Measurements from ENCODE around the gene RPS6KB2. TPM values are rescaled to one million over a fixed set of nuclear protein-coding genes. Genes with fewer than 3 reads are reported as not detected.

Gene RPS6KB2
- total RNA-seq, 1 donor from 2014 or later, result 83.1 TPM

DNA sequence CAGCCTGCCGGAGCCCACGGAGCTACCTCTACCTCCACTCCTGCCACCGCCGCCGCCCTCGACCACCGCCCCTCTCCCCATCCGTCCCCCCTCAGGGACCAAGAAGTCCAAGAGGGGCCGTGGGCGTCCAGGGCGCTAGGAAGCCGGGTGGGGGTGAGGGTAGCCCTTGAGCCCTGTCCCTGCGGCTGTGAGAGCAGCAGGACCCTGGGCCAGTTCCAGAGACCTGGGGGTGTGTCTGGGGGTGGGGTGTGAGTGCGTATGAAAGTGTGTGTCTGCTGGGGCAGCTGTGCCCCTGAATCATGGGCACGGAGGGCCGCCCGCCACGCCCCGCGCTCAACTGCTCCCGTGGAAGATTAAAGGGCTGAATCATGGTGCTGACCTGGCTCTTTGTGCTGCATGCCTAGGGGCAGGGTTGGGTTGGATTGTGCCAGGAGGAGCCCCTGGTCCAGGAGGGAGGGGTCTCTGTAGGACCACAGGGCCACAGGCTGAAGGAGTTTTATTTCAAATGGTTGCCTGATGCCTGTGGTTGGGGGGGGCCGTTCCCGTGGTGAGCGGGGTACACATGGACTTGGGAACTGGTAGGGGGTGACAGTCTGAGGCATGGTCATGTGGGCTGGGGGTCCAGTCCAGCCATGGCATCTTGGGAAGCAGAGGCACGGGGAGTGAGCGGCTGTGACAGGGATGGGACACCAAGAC lies 6.9 kb downstream of the RPS6KB2 start:
- H3K36me3 Mint-ChIP-seq (ENCODE audit: low read depth), result peaks cover 59% of the 10 kb centered on the region
- H3K27me3 Mint-ChIP-seq, result no peaks in the 10 kb centered on the region
- peak overlapping the region; percentile 86 for H3K27ac Mint-ChIP-seq
- intact Hi-C loops (cut with micrococcal nuclease), result no loop called here
- H3K4me3 Mint-ChIP-seq, result peak overlapping the region; percentile 99
- DNase-seq, result no peak
- H3K4me1 Mint-ChIP-seq, result peaks cover 36% of the 10 kb centered on the region
- H3K9me3 Mint-ChIP-seq, result no peaks in the 10 kb centered on the region

- Mint-ChIP-seq H3K9me3 (no peaks in the 10 kb centered on the region), H3K27me3 (no peaks in the 10 kb centered on the region), H3K4me3 (peak overlapping the region; percentile 99), H3K4me1 (peaks cover 42% of the 10 kb centered on the region), H3K27ac (peak overlapping the region; percentile 86), H3K36me3 (ENCODE audit: low read depth) (peaks cover 54% of the 10 kb centered on the region)
- intact Hi-C loops (cut with micrococcal nuclease), result loop anchor here (1.0 to 2.0 kb wide), 4 partner anchors 8 to 51 kb away; partner anchors contain the start of genes RPS6KB2 and TMEM134
- no peak for DNase-seq
Measured at GRCh38 chr11:67435727-67436458, 7.6 kb downstream of the RPS6KB2 start.

GRCh38 chr11:67436459-67437081 lies 8.3 kb downstream of the RPS6KB2 start:
- DNase-seq, result peak; percentile 90
- peaks cover 54% of the 10 kb centered on the region for H3K36me3 Mint-ChIP-seq (ENCODE audit: low read depth)
- peaks cover 44% of the 10 kb centered on the region for H3K4me1 Mint-ChIP-seq
- H3K4me3 Mint-ChIP-seq, result peak overlapping the region; percentile 99
- intact Hi-C loops (cut with micrococcal nuclease), result loop anchor here (1.0 to 2.0 kb wide), 5 partner anchors 8 to 70 kb away; partner anchors contain the start of genes RPS6KB2 and TMEM134
- peak overlapping the region; percentile 82 for H3K27ac Mint-ChIP-seq
- H3K9me3 Mint-ChIP-seq, result no peaks in the 10 kb centered on the region
- no peaks in the 10 kb centered on the region for H3K27me3 Mint-ChIP-seq

DNA sequence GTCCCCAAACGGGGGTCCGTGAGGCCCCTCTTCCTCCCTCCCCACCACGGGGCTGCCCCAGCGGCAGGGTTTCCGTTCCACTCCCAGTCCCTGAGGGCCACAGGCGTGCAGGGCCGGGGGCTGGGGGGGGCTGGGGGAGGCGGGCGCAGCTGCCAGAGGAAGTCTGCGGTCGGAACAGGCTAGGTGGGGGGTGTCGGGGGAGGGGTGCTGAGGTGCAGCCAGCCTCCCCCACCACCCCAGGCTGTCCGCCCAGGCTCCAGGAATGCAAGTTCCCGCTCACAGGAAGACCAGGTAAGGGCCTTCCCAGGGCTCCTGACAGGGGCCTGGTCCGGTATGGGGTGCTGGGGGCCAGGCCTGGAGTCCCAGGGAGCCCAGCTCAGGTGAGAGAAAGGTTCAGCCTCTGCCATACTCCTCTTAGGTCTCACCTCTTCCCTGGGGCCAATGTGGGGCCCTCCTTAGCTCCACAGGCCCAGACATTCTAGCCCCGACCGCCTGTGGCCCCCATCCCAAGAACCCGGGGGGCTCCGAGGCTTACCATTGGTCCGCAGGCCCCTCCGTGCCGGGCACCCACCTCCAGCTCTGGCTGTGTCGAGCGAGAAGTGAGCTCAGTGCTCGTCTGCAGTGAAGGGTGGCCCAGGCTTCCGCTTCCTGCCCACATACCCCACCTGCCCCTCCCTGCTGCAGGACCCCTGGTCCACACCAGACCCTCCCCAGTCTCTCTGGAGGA lies 9.0 kb downstream of the RPS6KB2 start, which contains the start of gene PTPRCAP:
PTPRCAP (minus strand) TSS at position 601 of the 727 bp plus-strand sequence; CDS start at position 538, 63 bp downstream.
- intact Hi-C loops (cut with micrococcal nuclease), result loop anchor here (1.0 to 2.0 kb wide), 3 partner anchors 28 to 69 kb away; no protein-coding TSS in a partner anchor
- peaks cover 47% of the 10 kb centered on the region for H3K36me3 Mint-ChIP-seq (ENCODE audit: low read depth)

DNA sequence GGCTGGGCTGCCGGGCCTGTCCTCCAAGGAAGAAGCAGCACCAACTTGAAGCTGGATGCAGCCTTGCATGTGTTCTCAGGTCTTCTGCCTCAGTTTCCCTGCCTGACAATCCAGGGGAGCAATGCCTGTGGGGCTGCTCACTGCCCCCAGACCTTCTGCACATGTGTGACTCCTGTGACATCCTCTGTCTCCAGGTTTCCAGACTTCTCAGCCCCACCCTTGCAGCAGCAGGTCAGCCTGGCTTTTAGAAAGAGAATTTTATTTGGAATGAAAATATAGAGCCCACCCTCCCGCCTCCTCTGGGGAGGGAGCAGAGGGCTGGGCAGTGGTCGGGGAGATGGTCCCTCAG lies 9.5 kb downstream of the RPS6KB2 start:
- H3K4me3 Mint-ChIP-seq, result peak overlapping the region; percentile 99
- H3K9me3 Mint-ChIP-seq, result no peaks in the 10 kb centered on the region
- intact Hi-C loops (cut with micrococcal nuclease), result loop anchor here (1.0 to 2.0 kb wide), 3 partner anchors 29 to 69 kb away; no protein-coding TSS in a partner anchor
- peaks cover 43% of the 10 kb centered on the region for H3K4me1 Mint-ChIP-seq
- no peak for DNase-seq
- no peaks in the 10 kb centered on the region for H3K27me3 Mint-ChIP-seq
- H3K36me3 Mint-ChIP-seq (ENCODE audit: low read depth), result peaks cover 43% of the 10 kb centered on the region
- H3K27ac Mint-ChIP-seq, result peak overlapping the region; percentile 98

More for the DNA sequence above, 9.0 kb downstream of the RPS6KB2 start, which contains the start of gene PTPRCAP:
- H3K27me3 Mint-ChIP-seq, result no peaks in the 10 kb centered on the region
- peak within 1 kb of the TSS; percentile 98 for H3K27ac Mint-ChIP-seq
- H3K4me1 Mint-ChIP-seq, result peaks cover 42% of the 10 kb centered on the region
- peak; percentile 92 for DNase-seq
- H3K4me3 Mint-ChIP-seq, result peak within 1 kb of the TSS; percentile 99
- no peaks in the 10 kb centered on the region for H3K9me3 Mint-ChIP-seq

- peaks cover 43% of the 10 kb centered on the region for H3K36me3 Mint-ChIP-seq (ENCODE audit: low read depth)
- H3K4me1 Mint-ChIP-seq, result peaks cover 42% of the 10 kb centered on the region
- peak overlapping the region; percentile 98 for H3K27ac Mint-ChIP-seq
- intact Hi-C loops (cut with micrococcal nuclease), result no loop called here
- H3K27me3 Mint-ChIP-seq, result no peaks in the 10 kb centered on the region
- H3K4me3 Mint-ChIP-seq, result peak overlapping the region; percentile 99
- DNase-seq, result peak; percentile 93
- H3K9me3 Mint-ChIP-seq, result no peaks in the 10 kb centered on the region
Measured at GRCh38 chr11:67438158-67438902, 10.0 kb downstream of the RPS6KB2 start.

GRCh38 chr11:67439321-67440228 lies 11.3 kb downstream of the RPS6KB2 start:
- no peaks in the 10 kb centered on the region for H3K27me3 Mint-ChIP-seq
- intact Hi-C loops (cut with micrococcal nuclease), result no loop called here
- H3K9me3 Mint-ChIP-seq, result no peaks in the 10 kb centered on the region
- peak; percentile 85 for DNase-seq
- H3K4me1 Mint-ChIP-seq, result peaks cover 43% of the 10 kb centered on the region
- H3K4me3 Mint-ChIP-seq, result peak overlapping the region; percentile 99
- H3K36me3 Mint-ChIP-seq (ENCODE audit: low read depth), result peaks cover 40% of the 10 kb centered on the region
- peak overlapping the region; percentile 98 for H3K27ac Mint-ChIP-seq

- DNase-seq, result no peak
- Mint-ChIP-seq H3K4me3 (peak overlapping the region; percentile 99), H3K36me3 (ENCODE audit: low read depth) (peaks cover 37% of the 10 kb centered on the region)
Measured at GRCh38 chr11:67440229-67441097, 12.2 kb downstream of the RPS6KB2 start.

GRCh38 chr11:67441098-67441563 lies 12.8 kb downstream of the RPS6KB2 start:
- H3K4me3 Mint-ChIP-seq, result peak overlapping the region; percentile 36
- DNase-seq, result no peak
- intact Hi-C loops (cut with micrococcal nuclease), result no loop called here
- peaks cover 32% of the 10 kb centered on the region for H3K36me3 Mint-ChIP-seq (ENCODE audit: low read depth)
- no peaks in the 10 kb centered on the region for H3K27me3 Mint-ChIP-seq
- no peaks in the 10 kb centered on the region for H3K9me3 Mint-ChIP-seq
- H3K4me1 Mint-ChIP-seq, result peaks cover 52% of the 10 kb centered on the region
- H3K27ac Mint-ChIP-seq, result peak overlapping the region; percentile 81

More at GRCh38 chr11:67440229-67441097, 12.2 kb downstream of the RPS6KB2 start:
- Mint-ChIP-seq H3K4me1 (peaks cover 48% of the 10 kb centered on the region), H3K27me3 (no peaks in the 10 kb centered on the region), H3K27ac (peak overlapping the region; percentile 98), H3K9me3 (no peaks in the 10 kb centered on the region)
- intact Hi-C loops (cut with micrococcal nuclease), result no loop called here

GRCh38 chr11:67441731-67442351 lies 13.5 kb downstream of the RPS6KB2 start:
- DNase-seq, result no peak
- H3K9me3 Mint-ChIP-seq, result no peaks in the 10 kb centered on the region
- H3K27ac Mint-ChIP-seq, result peak overlapping the region; percentile 90
- intact Hi-C loops (cut with micrococcal nuclease), result no loop called here
- peaks cover 26% of the 10 kb centered on the region for H3K36me3 Mint-ChIP-seq (ENCODE audit: low read depth)
- H3K27me3 Mint-ChIP-seq, result no peaks in the 10 kb centered on the region
- H3K4me1 Mint-ChIP-seq, result peaks cover 54% of the 10 kb centered on the region
- H3K4me3 Mint-ChIP-seq, result peak overlapping the region; percentile 77

Data from activated CD4-positive, alpha-beta T cell treated with anti-CD3 and anti-CD28 coated beads, Interleukin-2, amount 10 ng/mL, durations not matched to agents 24 days and 14 days (primary cell).